Measurements from ENCODE around the gene PRKCA.
A peak's percentile ranks its signal among the peaks of the same experiment; 100 is the strongest.

The PRKCA gene

GRCh38 chr17:66625311-66625767 lies 322.9 kb downstream of the PRKCA start:
- no peak overlapping the region for H3K4me3 ChIP-seq (ENCODE audit: low read depth, low read length)
- peak; percentile 46 for DNase-seq (ENCODE audit: low read depth)
- TF ChIP-seq CTCF (IDR thresholded peaks at IDR 0.05; ENCODE audit: control insufficient read depth, extremely low read depth, insufficient read depth): peak; percentile 64

- H3K4me3 ChIP-seq (ENCODE audit: low read depth, low read length): no peak overlapping the region
- no peak for DNase-seq (ENCODE audit: low read depth)
- TF ChIP-seq CTCF (IDR thresholded peaks at IDR 0.05; ENCODE audit: control insufficient read depth, extremely low read depth, insufficient read depth): no peak
Observed at GRCh38 chr17:66627985-66628384, 325.6 kb downstream of the PRKCA start.

GRCh38 chr17:66629762-66630161 lies 327.3 kb downstream of the PRKCA start:
- no peak overlapping the region for H3K4me3 ChIP-seq (ENCODE audit: low read depth, low read length)
- no peak for TF ChIP-seq CTCF (IDR thresholded peaks at IDR 0.05; ENCODE audit: control insufficient read depth, extremely low read depth, insufficient read depth)

GRCh38 chr17:66630379-66630778 lies 328.0 kb downstream of the PRKCA start:
- TF ChIP-seq CTCF (IDR thresholded peaks at IDR 0.05; ENCODE audit: control insufficient read depth, extremely low read depth, insufficient read depth): no peak
- no peak for DNase-seq (ENCODE audit: low read depth)
- H3K4me3 ChIP-seq (ENCODE audit: low read depth, low read length): no peak overlapping the region

More at GRCh38 chr17:66629762-66630161, 327.3 kb downstream of the PRKCA start:
- no peak for DNase-seq (ENCODE audit: low read depth)

GRCh38 chr17:66630828-66631472 lies 328.5 kb downstream of the PRKCA start:
- DNase-seq (ENCODE audit: low read depth): no peak
- no peak for TF ChIP-seq CTCF (IDR thresholded peaks at IDR 0.05; ENCODE audit: control insufficient read depth, extremely low read depth, insufficient read depth)
- H3K4me3 ChIP-seq (ENCODE audit: low read depth, low read length): no peak overlapping the region

- peak; percentile 22 for DNase-seq (ENCODE audit: low read depth)
- TF ChIP-seq CTCF (IDR thresholded peaks at IDR 0.05; ENCODE audit: control insufficient read depth, extremely low read depth, insufficient read depth): no peak
Observed at GRCh38 chr17:66632731-66633130, 330.3 kb downstream of the PRKCA start.

More at GRCh38 chr17:66632731-66633130, 330.3 kb downstream of the PRKCA start:
- H3K4me3 ChIP-seq (ENCODE audit: low read depth, low read length): no peak overlapping the region
